ENCODE data around the gene ZXDB. TPM values are rescaled to one million over a fixed set of nuclear protein-coding genes. Genes with fewer than 3 reads are reported as not detected.

The ZXDB gene
- total and polyA plus RNA-seq, 2 of the 4 experiments (the other 2 are of a cell fraction): 2.6 to 5.2 TPM

GRCh38 chrX:57641338-57641737 lies 49.5 kb downstream of the ZXDB start:
- Histone ChIP-seq H3K79me1 (ENCODE audit: low read depth in 1 of 2, low read length in 2 of 2) (no peaks in the 10 kb centered on the region), H3K4me3 (ENCODE audit: insufficient read depth, low read depth, low read length) (no peak overlapping the region), H3K4ac (ENCODE audit: low read depth, low read length) (no peak overlapping the region), H3K4me2 (ENCODE audit: low read depth, low read length) (no peak overlapping the region), H3K36me3 (ENCODE audit: control insufficient read depth, insufficient read depth, low read length) (no peaks in the 10 kb centered on the region), H3K9me1 (ENCODE audit: insufficient read depth, low read length) (no peaks in the 10 kb centered on the region), H4K5ac (ENCODE audit: low read depth, low read length) (no peak overlapping the region), H3K56ac (ENCODE audit: extremely low read depth, insufficient read depth, low read length) (no peak overlapping the region), H3K14ac (replicated peaks; ENCODE audit: low read depth, low read length) (no peak overlapping the region), H4K20me1 (ENCODE audit: insufficient read depth, low read length) (no peaks in the 10 kb centered on the region), H2BK5ac (ENCODE audit: low read depth, low read length, poor library complexity, severe bottlenecking) (no peak overlapping the region), H2BK15ac (ENCODE audit: low read depth, low read length) (no peak overlapping the region), H2AK9ac (replicated peaks; ENCODE audit: low read depth, low read length, poor library complexity) (no peak overlapping the region), H2AFZ (replicated peaks; ENCODE audit: low read length, poor library complexity) (no peak overlapping the region), H3K4me1 (ENCODE audit: control insufficient read depth, insufficient read depth, low read length) (no peaks in the 10 kb centered on the region), H3K9ac (ENCODE audit: low read depth, low read length) (no peak overlapping the region), H4K91ac (ENCODE audit: insufficient read depth, low read depth, low read length) (no peak overlapping the region), H3K9me3 (ENCODE audit: control insufficient read depth, insufficient read depth, low read length) (no peaks in the 10 kb centered on the region), H3K18ac (ENCODE audit: low read depth, low read length) (no peak overlapping the region), H2BK120ac (ENCODE audit: low read depth, low read length) (no peak overlapping the region), H3K23ac (ENCODE audit: low read depth, low read length) (no peak overlapping the region), H3K27me3 (ENCODE audit: control insufficient read depth, insufficient read depth, low read length) (no peaks in the 10 kb centered on the region), H3K27ac (ENCODE audit: insufficient read depth, low read length) (no peak overlapping the region), H2BK20ac (ENCODE audit: low read depth, low read length) (no peak overlapping the region), H2AK5ac (ENCODE audit: low read depth, low read length) (no peak overlapping the region), H4K8ac (ENCODE audit: low read depth in 2 of 2, low read length in 2 of 2) (no peak overlapping the region)
- in situ Hi-C loops (cut with MboI; ENCODE audit: low sequenced_read_pairs): no loop called here
- intact Hi-C loops (cut with micrococcal nuclease): no loop called here
- DNase-seq (no peak), ATAC-seq (ENCODE audit: low read depth) (no peak)
- TF ChIP-seq USF2 (IDR thresholded peaks at IDR 0.05; ENCODE audit: low read depth, low read length) (no peak), RFX5 (IDR thresholded peaks at IDR 0.05; ENCODE audit: low read depth, low read length) (no peak), NFE2L2 (IDR thresholded peaks at IDR 0.05; ENCODE audit: low read depth, low read length) (no peak), FOS (IDR thresholded peaks at IDR 0.05; ENCODE audit: low read depth, low read length) (no peak), SMC3 (IDR thresholded peaks at IDR 0.05; ENCODE audit: low read depth, low read length) (no peak), RAD21 (IDR thresholded peaks at IDR 0.05; ENCODE audit: low read length) (no peak), RCOR1 (IDR thresholded peaks at IDR 0.05; ENCODE audit: insufficient replicate concordance, low read length) (no peak), BHLHE40 (IDR thresholded peaks at IDR 0.05; ENCODE audit: low read depth, low read length) (no peak), CTCF (conservative IDR thresholded peaks at IDR 0.05; ENCODE audit: low read depth, low read length) (no peak), CHD1 (IDR thresholded peaks at IDR 0.05; ENCODE audit: low read depth, low read length) (no peak), MAFK (IDR thresholded peaks at IDR 0.05; ENCODE audit: low read depth, low read length) (no peak), ELK1 (IDR thresholded peaks at IDR 0.05; ENCODE audit: borderline replicate concordance, low read depth, low read length) (no peak), MXI1 (IDR thresholded peaks at IDR 0.05; ENCODE audit: borderline replicate concordance, low read depth, low read length) (no peak)
- dilution Hi-C loops (cut with HindIII; ENCODE audit: low sequenced_read_pairs, unreplicated experiment): no loop called here
- BruUV-seq (replicated peaks): no TSS peak
- ChIA-PET CTCF (interaction anchor here (0.6 kb wide), 2 partner anchors 31 to 79 kb away, joined by 3 to 8 read pairs; no protein-coding TSS in a partner anchor), POLR2A (ENCODE audit: unreplicated experiment) (no interaction called here)
- WGBS, 2 experiments (ENCODE audit: extremely low coverage in 2 of 2, insufficient read length in 1 of 2): no CpG with 5 or more reads among the region's 2 CpGs
